Measurements from ENCODE around the gene SPACA4. TPM values are rescaled to one million over a fixed set of nuclear protein-coding genes. Genes with fewer than 3 reads are reported as not detected.

Gene SPACA4
- total and polyA plus RNA-seq, 7 donors: 0.34 TPM; not detected in 6

DNA sequence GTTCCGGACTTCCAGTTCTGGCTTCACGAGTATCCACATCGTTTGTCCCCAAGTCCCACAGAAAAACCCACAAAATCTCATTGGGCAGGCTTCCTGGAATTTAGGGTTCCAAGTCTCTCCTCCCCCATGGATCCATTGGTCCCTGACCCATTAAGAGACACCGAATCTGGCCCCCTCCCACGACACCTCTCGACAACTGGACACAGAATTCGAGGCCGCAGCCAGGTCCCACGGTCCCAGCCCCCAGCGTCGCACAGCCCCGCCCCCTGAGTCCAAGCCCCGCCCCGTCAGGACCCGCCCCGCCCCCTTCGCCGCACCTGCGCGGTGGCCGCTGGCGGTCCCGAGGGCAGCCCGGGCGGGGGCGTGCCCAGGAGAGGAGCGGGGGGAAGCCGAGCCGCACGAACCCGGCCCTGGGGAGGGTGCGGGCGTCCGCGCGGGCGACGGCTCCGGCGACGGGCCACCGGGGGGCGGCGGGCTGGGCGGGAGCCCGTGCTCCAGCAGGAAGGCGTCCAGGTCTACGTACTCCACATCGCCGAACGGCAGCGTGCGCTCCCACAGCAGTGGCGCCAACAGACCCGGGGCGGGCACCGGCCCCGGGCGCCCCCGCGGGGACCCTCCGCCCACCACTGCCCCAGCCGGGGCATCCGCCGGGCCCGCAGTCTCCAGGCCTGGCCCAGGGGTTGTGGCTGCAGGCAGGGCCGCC, 28.9 kb downstream of the SPACA4 start:
- no peaks in the 10 kb centered on the region for H3K9me3 ChIP-seq
- no peaks in the 10 kb centered on the region for H3K27me3 ChIP-seq
- peaks cover 0 to 64% (median 57%) of the 10 kb centered on the region in 4 donors for H3K4me1 ChIP-seq
- peaks cover 0 to 20% (median 4%) of the 10 kb centered on the region in 4 donors for H3K36me3 ChIP-seq
- WGBS, 2 donors: 1% methylated on average over 67 of the region's 67 CpGs
- TF ChIP-seq EP300 (IDR thresholded peaks at IDR 0.05) (no peak), POLR2AphosphoS5 (IDR thresholded peaks at IDR 0.05) (peak; percentile 62 to 92 (median 79)), POLR2A (IDR thresholded peaks at IDR 0.05) (peak; percentile 51 to 52)
- TF ChIP-seq, protein P1, sequence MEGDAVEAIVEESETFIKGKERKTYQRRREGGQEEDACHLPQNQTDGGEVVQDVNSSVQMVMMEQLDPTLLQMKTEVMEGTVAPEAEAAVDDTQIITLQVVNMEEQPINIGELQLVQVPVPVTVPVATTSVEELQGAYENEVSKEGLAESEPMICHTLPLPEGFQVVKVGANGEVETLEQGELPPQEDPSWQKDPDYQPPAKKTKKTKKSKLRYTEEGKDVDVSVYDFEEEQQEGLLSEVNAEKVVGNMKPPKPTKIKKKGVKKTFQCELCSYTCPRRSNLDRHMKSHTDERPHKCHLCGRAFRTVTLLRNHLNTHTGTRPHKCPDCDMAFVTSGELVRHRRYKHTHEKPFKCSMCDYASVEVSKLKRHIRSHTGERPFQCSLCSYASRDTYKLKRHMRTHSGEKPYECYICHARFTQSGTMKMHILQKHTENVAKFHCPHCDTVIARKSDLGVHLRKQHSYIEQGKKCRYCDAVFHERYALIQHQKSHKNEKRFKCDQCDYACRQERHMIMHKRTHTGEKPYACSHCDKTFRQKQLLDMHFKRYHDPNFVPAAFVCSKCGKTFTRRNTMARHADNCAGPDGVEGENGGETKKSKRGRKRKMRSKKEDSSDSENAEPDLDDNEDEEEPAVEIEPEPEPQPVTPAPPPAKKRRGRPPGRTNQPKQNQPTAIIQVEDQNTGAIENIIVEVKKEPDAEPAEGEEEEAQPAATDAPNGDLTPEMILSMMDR (IDR thresholded peaks at IDR 0.05): no peak
- peak; percentile 88 for DNase-seq
- H3K27ac ChIP-seq: peak overlapping the region; percentile 91 to 99 (median 96)
- intact Hi-C loops (cut with DNase I): loop anchor here (10.0 kb wide), 2 partner anchors 329 to 839 kb away; partner anchors contain the start of genes FLT3LG and FTL
- H3K4me3 ChIP-seq: peak overlapping the region; percentile 54 to 89 (median 64)

DNA sequence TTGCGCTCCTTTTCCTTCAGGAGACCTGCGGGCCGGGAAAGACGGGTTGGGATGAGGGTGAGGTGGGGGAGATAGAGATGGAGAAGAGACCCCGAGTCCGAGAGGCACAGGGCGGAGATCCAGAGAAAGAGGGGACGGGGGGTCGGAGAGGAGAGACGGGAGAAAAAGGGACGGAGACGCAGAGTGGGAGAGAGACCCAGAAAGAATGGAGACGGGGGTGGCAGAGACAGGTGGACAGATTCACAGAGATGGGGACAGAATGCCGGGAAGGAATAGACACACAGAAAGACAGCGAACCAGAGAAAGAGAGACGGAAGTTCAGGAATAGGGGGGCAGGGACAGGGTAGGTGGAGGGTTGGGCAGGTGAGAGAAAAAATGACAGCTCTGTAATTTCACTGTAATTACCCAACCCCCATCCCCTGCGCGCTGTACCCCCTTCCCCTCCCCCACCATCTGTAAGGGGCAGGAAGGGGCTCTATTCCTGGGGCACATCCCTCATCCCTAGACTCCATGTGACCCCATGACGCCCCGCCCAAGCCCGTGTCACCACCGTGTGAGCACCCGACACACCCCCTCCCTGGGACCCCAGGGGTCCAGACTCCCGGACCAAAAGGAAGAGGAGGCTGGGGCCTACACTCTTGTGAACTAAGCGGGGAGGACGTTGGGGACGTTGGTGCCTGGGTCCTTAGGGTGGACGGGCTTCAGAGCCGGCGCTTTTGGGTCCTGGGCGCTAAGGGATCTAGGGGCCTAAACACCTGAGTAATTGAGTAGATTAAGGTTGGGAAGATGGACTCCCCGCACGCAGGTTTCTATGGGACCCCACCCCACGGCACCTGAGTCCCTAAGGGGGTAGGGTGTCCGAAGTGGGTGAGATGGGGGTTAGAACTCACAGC, 29.7 kb downstream of the SPACA4 start:
- H3K27me3 ChIP-seq: no peaks in the 10 kb centered on the region
- H3K36me3 ChIP-seq: peaks cover 0 to 19% (median 4%) of the 10 kb centered on the region in 4 donors
- no peaks in the 10 kb centered on the region for H3K9me3 ChIP-seq
- TF ChIP-seq, protein P1 (IDR thresholded peaks at IDR 0.05): no peak
- TF ChIP-seq POLR2AphosphoS5 (IDR thresholded peaks at IDR 0.05): no peak
- no peak for TF ChIP-seq EP300 (IDR thresholded peaks at IDR 0.05)
- no peak for TF ChIP-seq POLR2A (IDR thresholded peaks at IDR 0.05)
- peak; percentile 78 for DNase-seq
- H3K27ac ChIP-seq: peak overlapping the region; percentile 91 to 99 (median 96)
- H3K4me3 ChIP-seq: peak overlapping the region; percentile 54 to 89 (median 64)
- H3K4me1 ChIP-seq: peaks cover 0 to 56% (median 49%) of the 10 kb centered on the region in 4 donors
- intact Hi-C loops (cut with DNase I): loop anchor here (10.0 kb wide), 2 partner anchors 329 to 839 kb away; partner anchors contain the start of genes FLT3LG and FTL
- WGBS, 2 donors: 1 to 2% methylated on average over 35 of the region's 35 CpGs

DNA sequence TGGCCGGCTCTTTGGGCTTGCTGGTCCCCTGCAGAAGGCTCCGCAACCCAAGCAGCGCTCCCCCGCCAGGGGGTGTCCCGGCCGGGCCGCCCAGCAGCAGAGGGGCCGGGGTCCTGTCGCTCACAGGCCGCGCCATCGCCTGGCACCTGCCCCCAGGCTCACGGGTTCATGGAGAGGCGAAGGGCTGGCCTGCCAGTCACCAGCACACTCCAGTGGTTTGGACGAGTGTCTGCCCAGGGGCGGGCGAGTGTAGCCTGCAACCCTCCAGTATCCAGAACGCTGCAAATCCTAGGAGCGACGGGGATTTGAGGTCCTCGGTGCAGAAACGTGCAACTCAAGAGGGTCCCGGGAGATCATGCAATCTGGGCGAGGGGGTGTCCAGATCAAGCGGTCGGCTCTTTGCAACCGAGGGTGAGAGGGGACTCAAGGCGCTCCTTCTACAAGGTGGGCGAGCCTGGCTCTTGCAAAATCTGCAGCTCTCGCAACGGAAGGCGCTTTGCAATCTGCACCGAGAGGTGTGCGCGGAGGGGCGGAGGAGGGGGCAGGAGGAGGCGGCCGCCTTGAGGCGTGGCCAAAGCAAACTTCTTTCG, 30.4 kb downstream of the SPACA4 start, which contains the start of gene DBP:
Gene DBP, minus strand, starts transcription at position 521 of the 590 bp plus-strand sequence. Its CDS starts 385 bp downstream, at position 136.
- 0 to 1% methylated on average over 40 of the region's 40 CpGs for WGBS, 2 donors

More for the DNA sequence above, 30.4 kb downstream of the SPACA4 start, which contains the start of gene DBP:
- peaks cover 0 to 12% (median 4%) of the 10 kb centered on the region in 4 donors for H3K36me3 ChIP-seq
- TF ChIP-seq POLR2AphosphoS5 (IDR thresholded peaks at IDR 0.05): peak in 2 of 4 donors; percentile 85 to 89
- TF ChIP-seq, protein P1 (IDR thresholded peaks at IDR 0.05): peak in 1 of 4 experiments; percentile 15
- peak; percentile 70 to 74 for TF ChIP-seq POLR2A (IDR thresholded peaks at IDR 0.05)
- no peak for TF ChIP-seq EP300 (IDR thresholded peaks at IDR 0.05)
- intact Hi-C loops (cut with DNase I): loop anchor here (10.0 kb wide), 2 partner anchors 328 to 838 kb away; partner anchors contain the start of genes FLT3LG and FTL
- peak within 1 kb of the TSS; percentile 91 to 99 (median 96) for H3K27ac ChIP-seq
- H3K4me1 ChIP-seq: peaks cover 0 to 52% (median 42%) of the 10 kb centered on the region in 4 donors
- H3K9me3 ChIP-seq: no peaks in the 10 kb centered on the region
- H3K4me3 ChIP-seq: peak within 1 kb of the TSS; percentile 54 to 89 (median 64)
- no peaks in the 10 kb centered on the region for H3K27me3 ChIP-seq
- no peak for DNase-seq
